ENCODE measurements around the gene STAT1. TPM values are rescaled to one million over a fixed set of nuclear protein-coding genes. Genes with fewer than 3 reads are reported as not detected.

The STAT1 gene
- polyA plus RNA-seq (2013), result 59.0 TPM

GRCh38 chr2:191013932-191014652, at the start of gene STAT1:
Gene STAT1, minus strand, starts transcription at chr2:191014171. Its CDS starts 4,168 bp downstream, at chr2:191010003.
- under 1% methylated on average over 68 of the region's 68 CpGs for WGBS (ENCODE audit: insufficient coverage)
- POLR2A ChIA-PET, result interaction anchor here (0.6 to 1.0 kb wide), 2 partner anchors 67 to 665 kb away, joined by 3 read pairs; no protein-coding TSS in a partner anchor
- H3K9me3 ChIP-seq (ENCODE audit: control extremely low read depth in 1 of 5, control insufficient read depth in 4 of 5, insufficient read depth in 2 of 5, low read depth in 1 of 5, low read length in 4 of 5), result no peaks in the 10 kb centered on the region
- no peaks in the 10 kb centered on the region for H3K27me3 ChIP-seq (replicated peaks in 2 of 5; ENCODE audit: control insufficient read depth in 4 of 5, insufficient read depth in 5 of 5, low read length in 4 of 5)
- H3K4me3 ChIP-seq (ENCODE audit: control insufficient read depth in 1 of 7, extremely low read depth in 1 of 7, insufficient read depth in 4 of 7, low read depth in 2 of 7, low read length in 6 of 7), result peak within 1 kb of the TSS; percentile 83 to 100 (median 98)
- peaks cover 16 to 37% (median 31%) of the 10 kb centered on the region in 4 experiments for H3K4me1 ChIP-seq (ENCODE audit: control extremely low read depth in 1 of 4, control insufficient read depth in 4 of 4, insufficient read depth in 4 of 4, low read length in 3 of 4)
- CTCF ChIA-PET, result interaction anchor here (0.8 to 1.4 kb wide), 9 partner anchors 8 to 42 kb away, joined by 3 to 5 read pairs (median 4); no protein-coding TSS in a partner anchor
- peak; percentile 92 to 97 (median 97) for DNase-seq
- H3K27ac ChIP-seq (ENCODE audit: insufficient read depth in 1 of 2, low read depth in 1 of 2, low read length in 2 of 2, poor library complexity in 1 of 2, severe bottlenecking in 2 of 2), result peak within 1 kb of the TSS; percentile 86 to 93
- peaks cover 7 to 20% (median 15%) of the 10 kb centered on the region in 4 experiments for H3K36me3 ChIP-seq (ENCODE audit: control insufficient read depth in 4 of 4, insufficient read depth in 4 of 4, low read length in 3 of 4)

DNA sequence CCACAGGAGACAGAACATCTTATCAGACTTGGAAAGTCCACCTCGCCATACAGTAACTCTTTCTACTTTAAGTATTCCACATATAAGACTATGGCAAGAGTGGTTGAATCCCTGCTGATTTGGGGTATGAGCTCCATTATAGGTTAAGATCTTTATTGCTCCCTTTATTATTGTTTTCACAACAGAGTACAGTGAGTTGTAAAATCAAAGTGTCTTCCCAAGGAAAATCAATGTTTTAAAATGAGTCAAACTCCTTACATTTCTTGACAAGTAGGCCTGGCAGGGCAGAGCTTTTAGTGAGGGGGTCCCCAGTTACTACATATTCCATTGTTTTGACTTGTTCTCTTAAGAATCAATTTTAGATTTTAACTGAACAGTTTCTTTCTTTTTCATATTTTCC, 49.6 kb upstream of the STAT1 start:
- CTCF ChIA-PET, result interaction anchor here (1.0 to 6.2 kb wide), 5 partner anchors 9 to 92 kb away, joined by 3 to 50 read pairs (median 10); no protein-coding TSS in a partner anchor
- Histone ChIP-seq H3K9me3 (ENCODE audit: control extremely low read depth in 1 of 5, control insufficient read depth in 4 of 5, insufficient read depth in 2 of 5, low read depth in 1 of 5, low read length in 4 of 5) (no peaks in the 10 kb centered on the region), H3K4me3 (ENCODE audit: control insufficient read depth in 1 of 7, extremely low read depth in 1 of 7, insufficient read depth in 4 of 7, low read depth in 2 of 7, low read length in 6 of 7) (no peak overlapping the region), H3K27me3 (replicated peaks in 2 of 5; ENCODE audit: control insufficient read depth in 4 of 5, insufficient read depth in 5 of 5, low read length in 4 of 5) (no peaks in the 10 kb centered on the region), H3K27ac (ENCODE audit: insufficient read depth in 1 of 2, low read depth in 1 of 2, low read length in 2 of 2, poor library complexity in 1 of 2, severe bottlenecking in 2 of 2) (no peak overlapping the region), H3K4me1 (ENCODE audit: control extremely low read depth in 1 of 4, control insufficient read depth in 4 of 4, insufficient read depth in 4 of 4, low read length in 3 of 4) (peaks cover 4 to 49% (median 25%) of the 10 kb centered on the region in 4 experiments), H3K36me3 (ENCODE audit: control insufficient read depth in 4 of 4, insufficient read depth in 4 of 4, low read length in 3 of 4) (no peaks in the 10 kb centered on the region)
- no CpG with 5 or more reads among the region's 1 CpG for WGBS (ENCODE audit: insufficient coverage)
- DNase-seq, result no peak
- POLR2A ChIA-PET, result no interaction called here

GRCh38 chr2:191061381-191061980, 47.5 kb upstream of the STAT1 start:
- peak in 2 of 3 donors; percentile 11 to 26 for DNase-seq
- H3K4me1 ChIP-seq (ENCODE audit: control extremely low read depth in 1 of 4, control insufficient read depth in 4 of 4, insufficient read depth in 4 of 4, low read length in 3 of 4), result peaks cover 7 to 46% (median 26%) of the 10 kb centered on the region in 4 experiments
- no peak overlapping the region for H3K4me3 ChIP-seq (ENCODE audit: control insufficient read depth in 1 of 7, extremely low read depth in 1 of 7, insufficient read depth in 4 of 7, low read depth in 2 of 7, low read length in 6 of 7)
- CTCF ChIA-PET, result interaction anchor here (0.6 to 6.2 kb wide), 3 partner anchors 10 to 364 kb away, joined by 3 to 50 read pairs (median 13); no protein-coding TSS in a partner anchor
- H3K27ac ChIP-seq (ENCODE audit: insufficient read depth in 1 of 2, low read depth in 1 of 2, low read length in 2 of 2, poor library complexity in 1 of 2, severe bottlenecking in 2 of 2), result no peak overlapping the region
- no peaks in the 10 kb centered on the region for H3K36me3 ChIP-seq (ENCODE audit: control insufficient read depth in 4 of 4, insufficient read depth in 4 of 4, low read length in 3 of 4)
- H3K27me3 ChIP-seq (replicated peaks in 2 of 5; ENCODE audit: control insufficient read depth in 4 of 5, insufficient read depth in 5 of 5, low read length in 4 of 5), result no peaks in the 10 kb centered on the region
- WGBS (ENCODE audit: insufficient coverage), result 73% methylated on average over 2 of the region's 4 CpGs
- POLR2A ChIA-PET, result interaction anchor here (0.8 kb wide), 1 partner anchor 872 kb away, joined by 3 read pairs; no protein-coding TSS in a partner anchor
- H3K9me3 ChIP-seq (ENCODE audit: control extremely low read depth in 1 of 5, control insufficient read depth in 4 of 5, insufficient read depth in 2 of 5, low read depth in 1 of 5, low read length in 4 of 5), result no peaks in the 10 kb centered on the region

DNA sequence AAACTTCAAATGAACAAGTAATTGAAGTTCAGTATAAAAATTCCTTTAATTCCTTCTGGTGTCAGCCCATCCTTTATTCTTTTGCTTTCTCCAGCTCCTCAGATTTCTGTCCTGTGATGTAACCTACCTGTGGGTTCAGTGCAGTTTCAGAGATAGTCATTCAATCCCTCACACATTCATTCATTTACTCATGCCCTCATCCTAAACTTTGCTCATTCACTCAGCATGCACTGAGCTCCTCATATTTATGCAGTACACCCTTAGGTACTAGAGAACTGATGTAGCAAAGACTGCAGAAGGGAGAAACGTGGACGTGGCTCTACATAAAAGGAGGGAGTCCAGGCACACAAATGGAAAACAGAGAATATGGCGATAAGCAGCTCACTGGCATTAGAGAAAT, 45.3 kb upstream of the STAT1 start:
- WGBS (ENCODE audit: insufficient coverage), result 96% methylated on average over 3 of the region's 3 CpGs
- ChIA-PET POLR2A (no interaction called here), CTCF (interaction anchor here (0.6 to 2.4 kb wide), 7 partner anchors 9 to 181 kb away, joined by 3 to 13 read pairs (median 5); partner anchors contain the start of gene STAT4)
- Histone ChIP-seq H3K4me1 (ENCODE audit: control extremely low read depth in 1 of 4, control insufficient read depth in 4 of 4, insufficient read depth in 4 of 4, low read length in 3 of 4) (peaks cover 8 to 32% (median 14%) of the 10 kb centered on the region in 4 experiments), H3K27me3 (replicated peaks in 2 of 5; ENCODE audit: control insufficient read depth in 4 of 5, insufficient read depth in 5 of 5, low read length in 4 of 5) (no peaks in the 10 kb centered on the region), H3K9me3 (ENCODE audit: control extremely low read depth in 1 of 5, control insufficient read depth in 4 of 5, insufficient read depth in 2 of 5, low read depth in 1 of 5, low read length in 4 of 5) (no peaks in the 10 kb centered on the region), H3K36me3 (ENCODE audit: control insufficient read depth in 4 of 4, insufficient read depth in 4 of 4, low read length in 3 of 4) (no peaks in the 10 kb centered on the region), H3K4me3 (ENCODE audit: control insufficient read depth in 1 of 7, extremely low read depth in 1 of 7, insufficient read depth in 4 of 7, low read depth in 2 of 7, low read length in 6 of 7) (no peak overlapping the region), H3K27ac (ENCODE audit: insufficient read depth in 1 of 2, low read depth in 1 of 2, low read length in 2 of 2, poor library complexity in 1 of 2, severe bottlenecking in 2 of 2) (no peak overlapping the region)
- DNase-seq, result no peak

GRCh38 chr2:191056228-191056627, 42.3 kb upstream of the STAT1 start:
- no peaks in the 10 kb centered on the region for H3K9me3 ChIP-seq (ENCODE audit: control extremely low read depth in 1 of 5, control insufficient read depth in 4 of 5, insufficient read depth in 2 of 5, low read depth in 1 of 5, low read length in 4 of 5)
- ChIA-PET CTCF (interaction anchor here (1.2 to 12.1 kb wide), 2 partner anchors 94 to 101 kb away, joined by 3 to 250 read pairs; no protein-coding TSS in a partner anchor), POLR2A (no interaction called here)
- peak; percentile 28 to 68 (median 62) for DNase-seq
- no peaks in the 10 kb centered on the region for H3K27me3 ChIP-seq (replicated peaks in 2 of 5; ENCODE audit: control insufficient read depth in 4 of 5, insufficient read depth in 5 of 5, low read length in 4 of 5)
- 83% methylated on average over 1 of the region's 2 CpGs for WGBS (ENCODE audit: insufficient coverage)
- H3K36me3 ChIP-seq (ENCODE audit: control insufficient read depth in 4 of 4, insufficient read depth in 4 of 4, low read length in 3 of 4), result no peaks in the 10 kb centered on the region
- H3K27ac ChIP-seq (ENCODE audit: insufficient read depth in 1 of 2, low read depth in 1 of 2, low read length in 2 of 2, poor library complexity in 1 of 2, severe bottlenecking in 2 of 2), result no peak overlapping the region
- H3K4me3 ChIP-seq (ENCODE audit: control insufficient read depth in 1 of 7, extremely low read depth in 1 of 7, insufficient read depth in 4 of 7, low read depth in 2 of 7, low read length in 6 of 7), result peak overlapping the region in 2 of 7 experiments; percentile 16 to 54
- H3K4me1 ChIP-seq (ENCODE audit: control extremely low read depth in 1 of 4, control insufficient read depth in 4 of 4, insufficient read depth in 4 of 4, low read length in 3 of 4), result peaks cover 8 to 23% (median 18%) of the 10 kb centered on the region in 4 experiments

DNA sequence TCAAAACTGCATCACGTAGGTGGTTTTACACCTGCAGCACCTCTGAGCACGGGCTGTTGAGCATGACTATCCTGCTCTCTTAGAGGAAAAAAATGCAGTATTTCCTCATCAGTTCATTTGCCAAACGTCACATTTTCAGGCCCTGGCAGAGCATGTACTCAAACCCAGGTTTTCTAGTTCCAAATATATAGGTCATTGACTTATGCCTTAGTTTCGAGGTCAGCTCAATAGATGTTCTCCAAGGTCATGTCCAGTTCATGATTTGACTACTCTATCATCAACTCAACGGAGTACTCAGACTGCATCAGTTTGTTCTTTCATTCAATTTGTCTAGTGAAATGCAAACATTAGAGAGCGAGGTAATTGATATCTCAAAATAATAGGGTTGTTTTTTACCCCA, 39.3 kb upstream of the STAT1 start:
- ChIA-PET POLR2A (interaction anchor here (0.6 kb wide), 1 partner anchor 765 kb away, joined by 3 read pairs; no protein-coding TSS in a partner anchor), CTCF (interaction anchor here (1.0 to 12.1 kb wide), 14 partner anchors 10 to 469 kb away, joined by 3 to 250 read pairs (median 11); partner anchors contain the start of genes STAT1 and STAT4)
- Histone ChIP-seq H3K4me1 (ENCODE audit: control extremely low read depth in 1 of 4, control insufficient read depth in 4 of 4, insufficient read depth in 4 of 4, low read length in 3 of 4) (peaks cover 9 to 29% (median 18%) of the 10 kb centered on the region in 4 experiments), H3K9me3 (ENCODE audit: control extremely low read depth in 1 of 5, control insufficient read depth in 4 of 5, insufficient read depth in 2 of 5, low read depth in 1 of 5, low read length in 4 of 5) (no peaks in the 10 kb centered on the region), H3K4me3 (ENCODE audit: control insufficient read depth in 1 of 7, extremely low read depth in 1 of 7, insufficient read depth in 4 of 7, low read depth in 2 of 7, low read length in 6 of 7) (no peak overlapping the region), H3K27me3 (replicated peaks in 2 of 5; ENCODE audit: control insufficient read depth in 4 of 5, insufficient read depth in 5 of 5, low read length in 4 of 5) (no peaks in the 10 kb centered on the region), H3K36me3 (ENCODE audit: control insufficient read depth in 4 of 4, insufficient read depth in 4 of 4, low read length in 3 of 4) (no peaks in the 10 kb centered on the region), H3K27ac (ENCODE audit: insufficient read depth in 1 of 2, low read depth in 1 of 2, low read length in 2 of 2, poor library complexity in 1 of 2, severe bottlenecking in 2 of 2) (no peak overlapping the region)
- DNase-seq, result no peak
- 97% methylated on average over 5 of the region's 6 CpGs for WGBS (ENCODE audit: insufficient coverage)
